ENCODE measurements around the gene PTPRK.

Gene PTPRK

DNA sequence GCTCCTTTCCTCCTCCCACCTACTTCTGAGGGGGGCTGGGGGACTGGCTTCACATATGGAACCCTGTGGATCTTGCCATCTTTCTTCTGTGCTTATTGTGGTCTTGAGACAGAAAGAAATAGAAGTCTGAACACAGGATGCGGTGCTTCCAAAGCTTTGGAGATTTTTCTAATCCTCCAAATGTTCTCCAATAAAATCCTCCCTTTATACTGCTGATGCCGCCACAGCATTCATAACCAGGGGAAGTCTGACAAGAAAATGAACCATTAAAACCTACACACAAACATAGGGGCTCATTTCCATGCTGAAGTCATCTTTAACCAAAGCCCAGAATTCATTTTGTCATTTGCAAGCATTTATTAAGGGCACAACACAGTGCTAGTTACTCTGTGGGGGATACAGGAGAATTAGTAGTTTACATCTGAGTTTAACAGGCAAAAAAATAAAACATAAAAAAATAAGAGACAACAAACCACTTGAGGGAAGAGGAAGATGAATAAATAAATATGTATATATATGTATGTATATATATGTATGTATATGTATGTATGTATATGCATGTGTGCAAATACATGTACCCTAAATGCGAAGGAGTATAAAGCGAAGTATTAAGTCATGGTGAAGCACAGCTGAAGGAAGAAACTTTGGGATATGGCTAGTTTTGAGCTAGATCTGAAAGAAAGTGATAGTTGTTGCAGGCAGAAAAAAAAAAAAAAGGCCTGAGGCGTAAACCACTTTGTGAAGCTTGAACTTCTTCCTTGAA is 5.9 kb upstream of the PTPRK start:
- TF ChIP-seq, protein P1, sequence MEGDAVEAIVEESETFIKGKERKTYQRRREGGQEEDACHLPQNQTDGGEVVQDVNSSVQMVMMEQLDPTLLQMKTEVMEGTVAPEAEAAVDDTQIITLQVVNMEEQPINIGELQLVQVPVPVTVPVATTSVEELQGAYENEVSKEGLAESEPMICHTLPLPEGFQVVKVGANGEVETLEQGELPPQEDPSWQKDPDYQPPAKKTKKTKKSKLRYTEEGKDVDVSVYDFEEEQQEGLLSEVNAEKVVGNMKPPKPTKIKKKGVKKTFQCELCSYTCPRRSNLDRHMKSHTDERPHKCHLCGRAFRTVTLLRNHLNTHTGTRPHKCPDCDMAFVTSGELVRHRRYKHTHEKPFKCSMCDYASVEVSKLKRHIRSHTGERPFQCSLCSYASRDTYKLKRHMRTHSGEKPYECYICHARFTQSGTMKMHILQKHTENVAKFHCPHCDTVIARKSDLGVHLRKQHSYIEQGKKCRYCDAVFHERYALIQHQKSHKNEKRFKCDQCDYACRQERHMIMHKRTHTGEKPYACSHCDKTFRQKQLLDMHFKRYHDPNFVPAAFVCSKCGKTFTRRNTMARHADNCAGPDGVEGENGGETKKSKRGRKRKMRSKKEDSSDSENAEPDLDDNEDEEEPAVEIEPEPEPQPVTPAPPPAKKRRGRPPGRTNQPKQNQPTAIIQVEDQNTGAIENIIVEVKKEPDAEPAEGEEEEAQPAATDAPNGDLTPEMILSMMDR (IDR thresholded peaks at IDR 0.05; ENCODE audit: low read depth, low read length), result no peak
- no peak for DNase-seq (ENCODE audit: extremely low read depth, low read depth)

DNA sequence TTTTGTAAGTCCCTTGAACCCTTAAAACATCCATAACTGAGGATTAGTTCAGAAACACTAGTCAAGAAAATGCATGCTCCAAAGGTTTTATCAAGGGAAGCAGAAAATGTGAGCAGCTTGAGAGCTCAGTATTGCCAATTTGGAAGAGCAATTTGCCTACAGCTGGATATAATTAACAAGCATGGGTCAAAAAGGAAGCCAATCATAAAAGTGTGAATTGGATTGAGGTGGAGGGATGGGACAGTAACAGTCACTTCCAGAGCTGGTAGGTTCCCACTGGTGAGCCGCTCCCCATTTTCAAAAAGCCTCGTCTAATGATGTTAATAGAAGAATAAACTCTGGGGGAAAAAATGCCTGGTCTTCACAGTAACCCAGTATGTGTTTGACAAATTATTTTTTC is 5.0 kb upstream of the PTPRK start:
- no peak for DNase-seq (ENCODE audit: extremely low read depth, low read depth)
- TF ChIP-seq, protein P1 (IDR thresholded peaks at IDR 0.05; ENCODE audit: low read depth, low read length), result no peak

DNA sequence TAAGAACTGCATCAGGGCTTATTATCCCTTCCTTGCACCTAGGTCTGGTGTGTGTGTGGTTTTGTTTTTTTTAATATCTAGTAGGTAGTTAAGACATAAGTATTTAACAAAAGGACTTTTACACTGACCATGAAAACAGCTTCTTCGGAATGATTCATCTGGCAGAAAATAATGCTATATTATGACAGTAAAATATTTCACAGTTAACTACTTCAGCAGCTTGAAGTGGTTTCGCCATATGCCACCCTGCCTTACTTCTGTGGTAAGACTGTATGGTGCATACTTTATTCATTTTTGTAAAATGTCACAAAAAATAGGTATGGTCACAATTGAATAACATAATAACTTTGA is 858 bp upstream of the PTPRK start:
- TF ChIP-seq, protein P1 (IDR thresholded peaks at IDR 0.05; ENCODE audit: low read depth, low read length), result no peak
- no peak for DNase-seq (ENCODE audit: extremely low read depth, low read depth)

DNA sequence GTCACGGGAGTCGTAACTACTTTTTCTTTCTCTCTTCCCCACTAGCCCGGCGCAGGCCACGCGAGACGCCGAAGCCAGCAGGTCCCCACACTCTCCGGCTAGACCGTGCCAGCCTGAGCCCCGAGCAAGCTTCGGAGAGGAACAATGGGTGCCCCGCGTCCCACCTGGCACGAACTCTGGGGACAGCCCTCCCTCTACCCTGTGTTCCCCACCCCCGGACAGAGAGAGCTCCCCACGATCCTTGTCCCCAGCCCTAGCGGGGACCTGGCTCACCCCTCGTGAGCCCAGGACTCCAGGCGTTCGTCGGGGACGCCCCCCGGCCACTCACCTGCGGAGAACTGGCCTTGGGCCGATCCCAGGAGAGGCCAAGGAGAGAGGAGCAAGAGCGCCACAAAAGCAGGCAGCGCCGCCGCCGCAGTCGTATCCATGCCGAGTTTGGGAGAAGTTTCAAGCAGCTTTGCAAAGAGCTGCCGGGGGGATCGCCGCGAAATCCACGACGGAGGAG is 416 bp downstream of the PTPRK start:
- TF ChIP-seq, protein P1 (IDR thresholded peaks at IDR 0.05; ENCODE audit: low read depth, low read length), result no peak

DNA sequence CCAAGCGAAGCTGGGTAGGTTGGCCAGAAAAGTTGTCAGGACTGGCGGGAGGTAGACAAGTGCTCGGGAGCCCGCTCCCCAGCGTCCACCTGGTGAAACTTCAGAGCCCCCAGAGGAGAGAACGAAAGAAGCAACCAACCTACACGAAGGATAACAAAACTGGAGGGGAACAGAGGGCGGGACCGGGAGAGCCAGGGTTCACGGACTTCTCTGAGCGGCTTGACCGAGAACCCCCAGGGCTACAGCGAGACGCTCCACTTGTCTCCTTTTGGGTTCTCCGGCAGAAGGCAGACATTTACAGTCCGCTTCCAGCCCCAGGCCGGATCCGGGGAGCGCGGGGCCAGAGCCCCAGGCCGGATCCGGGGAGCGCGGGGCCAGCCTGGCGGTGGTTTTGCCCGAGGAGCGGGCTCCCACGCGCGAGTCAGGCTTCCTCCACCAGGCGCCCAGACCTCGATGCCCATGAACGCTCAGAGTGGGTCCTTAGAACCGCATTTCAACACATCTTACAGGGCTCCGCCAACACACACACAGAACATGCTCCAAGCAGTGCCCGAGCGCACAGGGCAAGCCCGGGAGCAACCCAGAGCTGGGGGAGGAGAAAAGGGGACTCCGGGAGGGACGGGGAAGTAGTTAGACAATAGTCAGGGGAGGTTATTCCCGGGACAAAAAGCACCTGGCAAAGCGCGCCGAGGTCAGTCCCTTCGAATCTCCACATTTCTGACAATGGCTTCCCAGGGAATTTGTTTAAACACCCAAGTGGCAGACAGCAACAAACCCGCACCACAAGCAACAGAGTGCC is 1.1 kb downstream of the PTPRK start:
- no peak for DNase-seq (ENCODE audit: extremely low read depth, low read depth)
- TF ChIP-seq, protein P1 (IDR thresholded peaks at IDR 0.05; ENCODE audit: low read depth, low read length), result no peak; the same call in 1 of the 2 replicates

More for the DNA sequence above, 416 bp downstream of the PTPRK start:
- DNase-seq (ENCODE audit: extremely low read depth, low read depth), result no peak

DNA sequence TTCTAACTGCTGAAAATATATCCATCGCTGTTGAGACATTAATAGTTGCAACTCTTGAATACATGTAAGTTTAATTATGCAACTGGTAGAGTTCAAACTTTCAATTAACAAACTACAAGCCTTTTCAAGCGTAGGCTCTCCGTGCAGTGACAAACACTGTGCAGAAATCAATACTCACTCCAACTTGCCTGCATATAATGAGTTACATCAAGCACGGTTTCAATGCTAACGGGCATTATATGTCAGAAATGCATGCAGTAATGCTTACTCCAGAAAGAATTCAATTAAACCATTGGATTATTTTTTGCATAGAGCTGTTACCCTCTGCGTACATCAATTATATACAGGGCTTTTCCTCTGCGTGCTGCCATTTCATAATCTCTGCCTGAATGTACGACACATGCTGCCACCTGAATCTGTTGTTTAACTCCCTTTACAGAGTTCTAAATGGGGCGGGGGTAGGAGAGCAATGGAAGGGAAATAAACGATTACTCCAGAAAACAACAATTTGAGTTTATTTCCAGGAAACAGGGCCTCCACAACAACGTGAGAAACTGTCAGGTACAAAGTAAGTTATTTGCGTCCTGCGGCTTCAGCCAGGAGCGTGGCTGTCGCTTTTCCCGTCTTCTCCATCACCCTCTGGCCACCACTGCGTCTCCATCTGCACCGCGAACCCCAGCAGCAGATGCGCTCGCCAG is 1.8 kb downstream of the PTPRK start:
- DNase-seq (ENCODE audit: extremely low read depth, low read depth), result no peak
- TF ChIP-seq, protein P1 (IDR thresholded peaks at IDR 0.05; ENCODE audit: low read depth, low read length), result no peak

Data from AG09319 (cell line).